HG03442 (cell line): ENCODE data around the gene LRCH4.

Experiments used
- ATAC-seq: cut with Tn5 transposase; IDR thresholded peaks from one replicate; pipeline ENCODE4 v1.9.1; 2021; ENCODE audit warnings: mild to moderate bottlenecking, moderate library complexity; ENCODE audit not compliant: unreplicated experiment

Gene LRCH4

DNA sequence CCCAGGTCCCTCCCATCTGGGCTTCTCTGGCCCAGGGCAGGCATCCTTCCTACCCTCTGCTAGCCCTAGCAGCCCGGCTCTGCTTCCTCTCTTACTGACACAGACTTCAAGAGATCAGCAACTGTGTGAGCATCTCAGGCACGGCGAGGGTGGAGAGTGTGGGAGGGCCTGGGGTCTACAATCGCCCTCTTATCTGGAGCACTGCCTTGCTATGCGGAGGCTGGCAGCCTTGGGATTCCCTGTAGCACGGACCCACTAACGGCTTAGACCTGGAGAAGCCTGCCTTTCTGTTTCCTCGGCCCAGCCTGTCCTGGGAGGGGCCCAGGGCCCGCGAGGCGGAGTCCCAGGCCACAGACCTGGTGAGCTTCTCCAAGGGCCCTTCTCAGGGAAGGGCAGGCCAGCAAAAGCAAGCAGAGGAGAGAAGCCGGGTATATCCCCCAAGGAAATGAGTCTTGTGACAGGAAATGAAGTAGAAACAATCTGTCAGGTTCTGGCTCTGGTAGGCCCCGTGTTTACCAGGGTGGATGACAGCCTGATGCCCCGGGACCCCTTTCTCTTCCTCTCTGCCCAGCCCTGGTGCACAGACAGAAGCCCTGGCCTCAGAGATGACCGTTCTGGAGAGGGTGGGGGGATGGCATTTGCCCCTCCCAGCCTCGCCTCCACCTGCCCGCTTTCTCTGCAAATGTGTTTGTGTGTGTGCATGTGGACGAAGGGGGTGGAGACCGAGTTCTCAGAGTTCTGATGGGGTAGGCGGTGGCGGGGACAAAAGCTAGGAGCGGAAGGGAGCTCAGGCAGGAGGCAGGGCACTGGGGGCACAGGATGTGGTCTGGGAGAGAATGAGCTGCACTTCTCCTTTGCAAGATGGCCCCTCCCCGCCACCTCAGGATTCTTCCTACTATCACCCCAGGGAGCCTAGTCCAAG, 2.5 kb downstream of the LRCH4 start:
- ATAC-seq: no peak

DNA sequence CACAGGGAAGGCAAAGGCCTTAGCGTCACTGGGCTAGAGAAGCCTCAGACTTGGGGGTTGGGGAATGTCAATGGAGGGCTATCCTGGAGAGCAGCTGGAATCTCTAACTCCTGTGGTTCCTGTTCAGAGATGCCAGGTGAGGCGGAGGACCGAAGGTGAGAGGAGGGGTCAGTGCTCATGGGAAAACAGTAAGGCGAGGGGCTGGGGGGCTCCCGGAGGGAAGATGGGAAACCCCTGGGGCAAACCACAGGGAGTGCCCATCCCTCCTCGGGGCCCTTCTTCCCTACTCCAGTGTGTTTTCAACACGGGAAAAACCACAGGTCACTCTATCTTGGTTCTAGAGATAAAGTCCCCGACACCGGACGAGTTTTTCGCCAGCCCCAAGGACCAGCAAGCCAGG, 3.3 kb downstream of the LRCH4 start:
- no peak for ATAC-seq

DNA sequence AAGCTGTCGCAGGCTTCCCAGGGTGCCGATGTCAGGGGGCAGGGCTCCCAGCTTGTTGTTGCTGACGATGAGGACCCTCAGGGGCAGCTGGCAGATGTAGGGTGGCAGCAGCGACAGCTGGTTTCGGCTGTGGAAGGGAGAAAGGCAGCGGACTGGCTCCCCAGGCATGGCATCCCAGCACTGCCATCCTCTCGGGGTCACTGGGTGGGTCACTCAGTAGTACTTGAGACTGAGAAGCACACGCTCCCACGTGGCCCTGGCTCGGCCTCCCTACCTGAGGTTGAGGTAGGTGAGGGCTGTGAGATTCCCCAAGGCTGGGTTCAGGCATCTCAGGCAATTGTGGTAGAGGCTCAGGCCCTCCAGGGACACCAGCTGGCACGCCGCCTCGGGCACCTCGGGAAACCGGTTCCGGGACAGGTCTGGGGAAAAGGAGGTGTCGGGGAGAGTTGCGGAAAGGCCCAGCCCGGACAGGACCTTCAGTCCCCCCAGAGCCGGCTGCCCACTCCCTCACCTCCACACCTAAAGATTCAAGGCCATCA, 3.8 kb downstream of the LRCH4 start:
- ATAC-seq: no peak

DNA sequence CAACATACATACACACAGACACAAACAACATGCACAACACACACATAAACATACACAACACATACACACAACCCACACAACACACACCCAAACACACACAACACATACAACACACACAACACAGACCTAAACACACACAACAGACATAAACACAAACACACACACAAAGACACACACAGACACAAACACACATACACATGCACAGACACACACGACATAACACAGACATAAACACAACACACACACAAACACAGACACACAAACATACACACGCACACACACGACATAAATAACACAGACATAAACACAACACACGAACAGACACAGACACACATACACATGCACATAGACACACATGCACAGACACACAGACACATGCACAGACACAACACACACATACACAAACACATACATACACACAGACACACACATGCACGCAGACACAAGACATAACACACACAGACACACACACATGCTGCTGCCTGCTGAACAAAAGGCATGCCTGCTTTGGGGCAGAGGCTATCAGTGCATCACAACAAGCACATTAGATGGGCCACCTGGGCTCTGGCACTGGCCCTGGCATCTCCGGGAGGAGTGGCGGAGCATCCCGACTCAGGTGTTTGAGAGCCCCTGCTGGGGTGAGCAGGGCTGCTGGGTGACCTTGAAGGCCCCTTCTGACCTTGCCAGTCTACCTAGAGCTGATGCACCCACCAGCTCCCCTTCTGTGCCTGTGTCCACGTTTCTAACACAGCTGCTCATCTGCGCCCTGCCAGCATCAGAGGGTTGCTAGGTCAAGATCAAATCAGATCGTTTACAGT, 5.3 kb downstream of the LRCH4 start:
- ATAC-seq: no peak

DNA sequence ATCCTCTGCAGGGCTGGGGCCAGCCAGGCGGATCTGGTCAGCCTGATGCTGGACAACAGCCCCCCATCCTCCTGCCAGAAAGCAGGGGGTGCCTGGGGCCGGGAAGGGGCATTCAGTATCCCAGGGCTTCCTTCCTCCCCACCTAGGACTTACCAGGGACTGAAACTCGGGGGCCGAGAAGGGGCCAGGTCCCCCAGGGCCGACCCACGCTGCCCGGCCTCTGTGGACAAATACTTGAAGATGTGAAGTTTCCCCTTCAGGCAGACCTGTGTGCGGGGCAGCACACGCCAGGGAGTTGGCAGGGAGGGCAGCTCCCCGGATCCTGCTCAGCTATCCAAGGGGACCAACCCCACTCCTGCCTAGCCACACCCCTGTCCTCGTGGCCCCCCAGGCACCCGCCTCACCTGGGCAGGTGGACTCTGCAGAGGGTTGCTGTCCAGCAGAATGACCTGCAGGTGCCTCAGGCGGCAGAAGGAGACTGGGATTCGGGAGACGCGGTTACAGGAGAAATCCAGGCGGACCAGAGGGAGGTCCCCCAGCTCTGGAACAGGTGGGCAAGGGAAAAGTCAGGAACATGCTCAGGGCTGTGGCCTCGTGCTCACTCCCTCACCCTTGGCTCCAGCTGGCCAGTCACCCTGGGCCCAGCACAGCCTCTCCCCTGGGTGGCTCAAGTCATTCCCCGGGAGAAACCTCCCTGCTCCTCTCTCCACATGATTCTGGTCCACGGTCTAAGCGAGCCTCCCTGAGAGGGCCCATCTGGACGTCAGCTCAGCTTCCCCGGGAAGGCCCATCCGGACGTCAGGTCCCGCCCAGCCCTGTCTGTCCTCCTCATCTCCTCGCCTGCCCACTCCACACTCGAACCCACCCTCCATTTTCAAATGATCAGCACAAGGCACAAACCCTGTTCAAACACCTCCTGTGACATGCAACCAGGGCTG, 7.4 kb downstream of the LRCH4 start:
- ATAC-seq: no peak

DNA sequence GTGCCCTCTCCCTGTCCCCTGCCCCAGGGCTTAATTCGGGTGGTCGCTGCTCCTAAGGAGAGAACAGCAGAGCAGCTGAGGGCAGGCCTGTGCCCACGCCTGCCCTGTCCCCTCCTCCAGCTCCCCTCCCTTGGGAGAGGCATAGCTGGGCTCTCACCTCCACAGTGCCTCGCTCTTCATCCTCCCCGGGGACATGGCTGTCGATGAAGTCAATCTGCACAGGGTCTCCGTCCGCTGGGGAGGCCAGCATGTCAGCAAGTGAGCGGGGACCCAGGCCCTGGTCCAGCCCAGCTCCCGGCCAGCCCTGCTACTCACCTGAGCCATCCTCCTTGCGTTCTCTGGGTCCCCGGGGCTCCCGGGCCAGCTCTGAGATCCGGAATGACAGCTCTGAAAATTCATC, 8.4 kb downstream of the LRCH4 start:
- ATAC-seq: no peak

DNA sequence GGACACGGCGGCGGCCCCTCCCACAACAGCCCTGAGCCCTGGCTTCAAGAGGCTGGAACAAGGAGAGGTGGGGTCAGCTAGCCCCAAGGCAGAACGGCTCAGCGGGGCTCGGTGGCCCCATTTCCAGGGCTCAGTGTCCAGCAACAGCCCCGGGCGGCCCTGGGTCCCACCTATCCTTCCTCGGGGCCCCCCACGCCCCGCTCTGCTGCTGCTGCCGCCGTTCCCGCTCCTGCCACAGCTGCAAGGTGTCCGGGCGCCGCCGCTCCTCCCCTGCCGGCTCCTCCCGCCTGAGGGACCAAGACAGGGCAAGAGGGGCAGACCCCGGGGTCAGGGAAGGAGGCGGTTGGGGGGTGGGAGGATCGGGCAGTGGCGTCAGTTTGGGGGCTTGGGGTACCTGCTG, 8.8 kb downstream of the LRCH4 start:
- no peak for ATAC-seq

DNA sequence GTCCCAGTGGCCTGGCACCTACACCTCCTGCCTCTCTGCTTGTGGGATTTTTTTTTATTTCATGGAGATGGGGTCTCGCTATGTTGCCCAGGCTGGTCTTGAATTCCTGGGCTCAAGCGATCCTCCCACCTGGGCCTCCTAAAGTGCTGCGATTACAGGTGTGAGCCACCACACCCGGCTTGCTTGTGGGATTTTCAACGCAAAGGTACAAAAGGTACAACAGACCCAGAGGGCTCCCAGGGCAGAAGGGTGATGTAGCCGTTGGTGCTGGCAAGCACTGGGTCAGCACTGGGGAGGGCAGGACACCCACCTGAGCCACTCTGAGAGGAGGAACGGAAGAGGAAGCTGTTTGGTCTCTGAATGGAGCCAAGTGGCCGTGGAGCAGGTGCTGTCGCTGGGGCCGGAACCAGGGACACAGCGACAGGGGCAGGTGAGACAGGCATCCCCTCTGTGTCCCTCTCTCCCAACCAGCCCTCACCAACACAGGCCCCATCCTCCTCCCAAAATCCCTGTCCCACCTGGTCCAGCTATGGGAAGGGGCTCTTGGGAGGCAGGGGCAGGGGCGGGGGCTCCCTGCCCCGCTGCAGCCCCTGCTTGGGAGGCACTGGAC, 9.4 kb downstream of the LRCH4 start:
- ATAC-seq: no peak

DNA sequence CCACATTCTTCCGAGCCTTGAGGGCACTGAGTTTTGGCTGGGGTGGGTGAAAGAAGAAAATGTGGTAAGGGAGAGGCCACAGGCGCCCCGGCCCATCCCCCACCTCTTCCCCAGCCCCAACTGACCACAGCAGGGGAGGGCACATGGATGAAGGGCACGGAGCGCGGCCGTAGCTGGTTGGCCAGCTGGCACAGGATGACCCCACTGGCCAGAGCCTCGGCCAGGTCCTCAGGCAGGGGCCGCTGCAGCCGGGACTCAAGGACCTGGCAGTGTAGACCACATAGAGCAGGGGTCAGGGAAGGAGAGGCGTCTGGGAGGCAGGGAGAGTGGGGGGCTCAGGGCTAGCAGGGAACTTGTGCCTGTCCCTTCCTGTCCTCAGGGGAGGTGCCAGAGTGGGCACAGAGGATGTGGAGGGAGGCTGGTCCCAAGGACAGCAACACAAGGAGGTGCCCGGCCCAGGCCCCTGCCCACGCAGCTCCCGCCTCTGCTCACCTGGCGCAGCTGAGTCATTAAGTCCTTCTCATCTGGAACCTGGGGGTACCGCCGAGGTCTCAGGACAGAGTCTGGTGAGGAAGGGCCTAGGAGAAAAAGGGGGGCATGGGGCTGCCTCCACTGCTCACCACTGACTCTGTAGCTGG, 10.1 kb downstream of the LRCH4 start:
- ATAC-seq: no peak

DNA sequence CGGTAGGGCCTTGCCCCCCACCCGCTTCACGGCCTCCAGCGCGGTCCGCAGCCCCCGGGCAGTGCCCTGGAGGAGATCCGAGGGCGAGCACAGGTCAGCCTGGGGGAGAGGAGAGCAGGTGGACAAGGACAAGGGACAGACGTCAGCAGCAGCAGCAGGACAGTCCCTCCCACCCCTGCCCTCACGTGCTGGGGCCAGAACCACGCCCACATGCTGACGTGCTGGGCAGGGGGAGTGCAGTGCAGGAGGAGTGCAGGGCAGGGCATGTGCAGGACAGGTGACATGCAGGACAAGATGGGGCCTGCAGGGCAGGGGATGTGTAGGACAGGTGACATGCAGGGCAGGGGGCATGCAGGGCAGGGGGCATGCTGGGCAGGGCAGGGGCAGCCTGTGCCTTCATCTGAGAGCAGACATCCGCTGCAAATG, 10.7 kb downstream of the LRCH4 start:
- no peak for ATAC-seq

DNA sequence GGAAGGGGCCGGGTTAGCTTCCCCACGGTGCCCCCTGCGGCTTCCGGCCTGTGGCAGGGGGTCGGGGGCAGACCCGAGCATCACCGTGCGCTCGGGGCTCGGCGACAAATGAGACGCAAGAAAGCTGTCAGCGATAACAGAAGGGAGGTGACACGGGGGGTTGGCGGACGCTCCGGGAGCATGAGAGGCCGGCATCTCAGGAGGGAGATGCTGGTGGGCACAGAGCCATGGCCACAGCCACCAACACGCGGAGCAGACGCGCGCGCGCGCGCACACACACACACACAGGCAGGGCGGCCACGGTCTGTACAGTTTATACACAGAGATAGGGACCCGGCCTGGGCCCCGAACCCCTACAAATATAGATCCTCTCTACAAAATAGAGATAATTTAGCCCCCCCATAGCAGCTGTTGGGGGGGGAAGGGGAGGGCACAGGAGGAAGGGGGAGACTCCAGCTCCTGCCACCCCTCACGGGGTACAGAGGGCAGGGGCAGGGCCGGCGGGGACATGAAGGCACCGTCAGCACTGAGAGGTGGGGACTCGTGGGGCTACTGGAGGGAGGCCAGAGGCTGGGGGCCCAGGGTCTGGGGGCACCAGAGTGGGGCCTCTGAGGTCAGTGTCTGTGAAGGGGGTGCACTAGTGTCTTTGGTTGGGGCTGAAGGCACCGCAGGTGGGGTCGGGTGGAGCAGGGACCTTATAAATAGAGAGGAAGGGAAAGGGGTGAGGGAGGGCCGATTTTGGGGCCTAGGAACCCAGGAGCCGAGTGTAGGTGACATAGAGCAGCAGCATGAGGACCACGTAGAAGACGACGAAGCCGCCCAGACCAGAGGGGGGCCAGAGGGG, 11.3 kb downstream of the LRCH4 start:
- ATAC-seq: no peak

DNA sequence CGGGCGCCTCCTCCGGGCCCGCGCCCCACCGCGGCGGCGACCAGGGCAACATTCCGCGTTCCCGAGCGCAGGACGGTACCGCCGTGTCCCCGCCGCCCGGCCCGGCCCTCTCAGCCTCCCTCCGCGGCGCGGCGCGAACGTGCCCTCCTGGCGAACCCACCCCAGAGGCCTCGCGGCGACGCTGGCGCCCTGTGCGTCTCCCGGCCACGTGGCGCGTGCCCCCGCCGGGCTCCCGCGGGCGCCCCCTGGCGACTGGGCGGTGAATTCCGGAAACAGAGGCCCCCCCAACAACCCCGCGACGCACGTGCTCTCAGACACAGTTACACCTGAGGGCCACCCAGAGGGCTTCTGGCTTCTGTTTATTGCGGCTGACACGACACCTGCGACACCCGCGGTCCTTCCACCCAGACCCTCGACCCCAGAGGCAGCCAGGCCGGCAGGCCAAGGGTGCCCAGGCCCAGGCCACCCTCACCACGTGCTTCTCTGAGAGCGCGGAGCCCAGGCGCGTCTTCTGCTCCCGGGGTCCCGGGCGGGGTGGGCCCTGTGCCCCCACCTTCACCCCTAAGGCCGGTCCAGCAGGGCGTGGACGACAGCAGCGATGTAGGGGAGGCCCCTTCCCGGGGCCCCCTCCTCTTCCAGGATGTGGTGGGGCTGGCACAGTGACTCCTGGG, 12.1 kb downstream of the LRCH4 start, which contains the start of gene SAP25:
Gene SAP25 (minus strand): TSS at position 210 of the 671 bp plus-strand sequence. CDS start 158 bp downstream, at position 52.
- no peak for ATAC-seq

DNA sequence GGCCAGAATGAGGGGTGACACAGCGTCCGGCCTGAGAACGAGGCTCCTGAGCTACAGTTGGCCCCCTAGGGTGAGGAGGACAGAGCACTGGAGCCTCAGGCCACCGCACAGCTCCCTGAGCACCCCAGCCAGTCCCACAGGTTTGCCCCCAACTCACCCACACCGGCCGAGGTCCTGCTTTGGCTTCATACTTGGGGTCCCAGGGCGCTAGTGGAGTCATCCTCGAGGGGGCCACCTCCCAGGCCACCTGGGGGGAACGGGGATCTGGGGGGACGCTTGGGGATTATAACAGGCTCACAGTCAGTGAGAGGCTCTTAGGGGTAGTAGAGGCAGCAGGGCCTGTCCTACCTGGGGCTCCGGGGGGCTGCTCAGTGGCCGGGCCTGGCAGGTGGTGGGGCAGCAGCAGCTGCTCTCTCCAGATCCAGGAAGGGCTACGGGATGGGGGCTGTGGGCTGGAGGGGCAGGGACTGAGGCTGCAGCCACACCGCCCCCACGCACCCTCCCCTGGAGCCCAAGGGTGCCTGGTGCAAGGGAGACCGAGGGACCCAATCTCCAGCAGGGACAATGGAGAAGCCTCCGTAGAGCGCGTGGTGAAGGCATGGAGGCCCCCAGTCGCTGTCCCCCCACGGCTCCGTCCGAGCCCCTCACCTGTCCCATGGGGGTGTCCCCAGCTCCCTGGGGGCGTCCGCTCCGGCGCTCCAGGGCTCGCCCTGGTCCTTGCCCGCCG, 12.8 kb downstream of the LRCH4 start:
- no peak for ATAC-seq

DNA sequence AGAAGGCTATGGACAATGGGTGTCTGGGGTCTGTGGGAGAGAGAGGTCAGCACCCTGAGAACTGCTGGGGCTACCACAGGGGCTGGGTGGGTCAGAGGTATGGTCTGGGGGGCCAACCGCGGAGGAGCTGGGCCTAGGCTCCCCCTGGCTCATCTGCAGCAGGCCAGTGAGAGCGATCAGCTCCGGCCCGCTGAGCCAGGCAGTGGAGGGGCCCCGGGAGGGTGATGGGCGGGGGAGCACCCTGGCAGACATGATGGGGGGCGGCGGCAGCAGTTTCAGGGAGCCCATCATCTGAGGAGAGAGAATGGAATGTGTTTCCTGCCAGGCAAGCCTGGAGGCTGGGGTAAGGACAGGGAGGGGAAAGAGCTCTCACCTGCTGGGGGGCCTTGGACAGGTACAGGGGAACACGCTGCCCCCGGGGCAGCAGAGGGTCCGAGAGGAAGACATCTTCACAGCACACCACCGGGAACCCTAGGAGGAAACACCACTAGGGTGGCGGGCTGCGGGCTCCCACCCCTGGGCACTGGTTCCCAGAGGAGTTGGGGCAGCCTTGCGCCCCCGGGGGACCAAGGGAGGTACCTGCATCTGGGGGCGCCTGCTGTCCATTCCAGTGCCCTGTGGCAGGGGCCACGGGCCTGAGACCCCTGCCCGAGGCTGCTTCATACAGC, 13.5 kb downstream of the LRCH4 start:
- no peak for ATAC-seq

DNA sequence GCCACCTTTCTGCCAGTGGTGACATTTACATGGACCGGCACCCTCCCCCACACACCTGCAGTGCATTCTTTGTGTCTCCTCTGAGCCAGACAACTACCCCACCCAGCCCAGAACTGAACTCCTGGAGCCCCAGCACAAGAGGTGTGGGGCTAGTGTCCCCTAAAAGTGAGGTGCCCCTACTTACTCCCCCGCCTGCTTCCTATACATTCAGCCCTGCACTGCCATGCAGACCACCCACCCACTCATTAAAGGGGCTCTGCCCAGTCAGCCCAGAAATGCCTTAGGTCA, 14.2 kb downstream of the LRCH4 start:
- ATAC-seq: no peak

DNA sequence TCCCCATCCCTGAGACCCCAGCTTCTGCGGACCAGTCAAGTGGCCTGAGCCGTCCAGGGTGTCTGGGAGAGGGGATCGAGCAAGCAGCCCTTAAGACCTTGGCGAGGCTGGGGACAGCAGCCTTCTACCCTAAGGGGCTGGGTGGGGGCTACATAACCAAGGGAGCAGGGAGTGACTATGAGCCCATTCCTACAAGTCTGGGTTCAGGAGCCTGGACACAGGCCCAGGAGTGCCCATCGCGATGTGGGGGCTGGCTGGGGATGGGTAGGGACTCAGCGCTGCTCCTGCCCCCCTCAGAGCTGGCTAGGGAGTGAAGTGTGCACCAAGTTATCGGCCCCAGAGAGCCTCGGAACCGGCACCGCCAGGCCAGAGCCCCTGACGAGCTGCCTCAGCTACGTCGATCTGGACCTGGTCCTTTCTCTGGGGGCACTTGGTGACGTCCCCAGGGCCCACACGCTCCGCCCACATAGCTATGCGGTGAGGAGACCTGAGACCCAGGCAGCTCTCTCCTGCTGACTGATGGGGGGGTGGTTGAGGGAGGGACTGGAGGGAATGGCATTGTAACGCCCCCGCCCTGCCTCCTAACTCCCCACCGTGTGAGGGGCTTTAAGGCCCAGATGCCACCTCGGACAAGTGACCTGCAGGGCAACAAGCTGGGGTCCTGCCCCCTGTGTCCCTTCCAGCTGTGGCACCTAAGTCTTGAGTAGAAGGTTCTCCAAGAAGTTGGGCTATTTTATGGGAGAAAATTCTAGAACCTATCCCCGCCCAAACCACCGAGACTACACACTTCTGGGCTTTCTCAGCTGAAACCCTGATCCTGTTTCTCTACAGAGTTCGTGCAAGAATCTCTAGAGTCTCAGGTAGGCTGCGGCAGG, 14.7 kb downstream of the LRCH4 start:
- ATAC-seq: no peak
